A549 (cell line): Measurements from ENCODE around the gene CFAP65.

Experiments
- BHLHE40 ChIP-seq: IDR thresholded peaks from 2 replicates; pipeline ENCODE4 v1.6.1; 2012; ENCODE audit warnings: low read depth, low read length, inconsistent platforms
- CHD2 ChIP-seq: fragments of 150-350 bp; IDR thresholded peaks from 2 replicates; pipeline ENCODE4 v1.6.1; 2014; ENCODE audit warnings: low read length; ENCODE audit not compliant: partially characterized antibody
- HOXA7 ChIP-seq: fragments of 250-450 bp; sonication (Bioruptor Pico); IDR thresholded peaks from 2 replicates; pipeline ENCODE4 v1.5.0; 2020; ENCODE audit warnings: mild to moderate bottlenecking, moderate library complexity
- JUN ChIP-seq, 2 experiments: fragments of >200 bp; sonication (Bioruptor Twin); formaldehyde crosslinking; IDR thresholded peaks; 2 replicates in 1 of 2; 3 replicates in 1 of 2; pipeline ENCODE4 v1.6.1; 2016 to 2017
- POLR2A ChIP-seq: IDR thresholded peaks from 2 replicates; pipeline ENCODE4 v1.6.1; 2012; ENCODE audit warnings: mild to moderate bottlenecking, low read length
- POLR2AphosphoS2 ChIP-seq: conservative IDR thresholded peaks from 2 replicates; pipeline ENCODE4 v1.6.1; 2012; ENCODE audit warnings: low read length, improper control_type of control experiment, inconsistent platforms
- RCOR1 ChIP-seq: fragments of 150-350 bp; IDR thresholded peaks from 2 replicates; pipeline ENCODE4 v1.6.1; 2014; ENCODE audit warnings: antibody characterized with exemption, low read length, low read depth
- SMC3 ChIP-seq: fragments of >200 bp; sonication (Bioruptor Twin); formaldehyde crosslinking; IDR thresholded peaks from 3 replicates; pipeline ENCODE4 v1.6.1; 2018; ENCODE audit warnings: inconsistent platforms
- TF ChIP-seq, protein P1 (sequence below): fragments of >200 bp; sonication (Bioruptor Twin); formaldehyde crosslinking; IDR thresholded peaks from 3 replicates; pipeline ENCODE4 v1.5.1; 2016
- TF ChIP-seq, protein P2 (sequence below): IDR thresholded peaks from 2 replicates; pipeline ENCODE4 v1.6.1; 2012
- TF ChIP-seq, protein P3 (sequence below): fragments of 200-600 bp; sonication (generic); IDR thresholded peaks from 2 replicates; pipeline ENCODE4 v1.6.1; 2016; ENCODE audit warnings: antibody characterized with exemption, mild to moderate bottlenecking, moderate library complexity
- TF ChIP-seq, protein P4 (sequence below): fragments of 450-650 bp; IDR thresholded peaks from 2 replicates; pipeline ENCODE4 v1.6.1; 2014; ENCODE audit warnings: antibody characterized with exemption

DNA sequence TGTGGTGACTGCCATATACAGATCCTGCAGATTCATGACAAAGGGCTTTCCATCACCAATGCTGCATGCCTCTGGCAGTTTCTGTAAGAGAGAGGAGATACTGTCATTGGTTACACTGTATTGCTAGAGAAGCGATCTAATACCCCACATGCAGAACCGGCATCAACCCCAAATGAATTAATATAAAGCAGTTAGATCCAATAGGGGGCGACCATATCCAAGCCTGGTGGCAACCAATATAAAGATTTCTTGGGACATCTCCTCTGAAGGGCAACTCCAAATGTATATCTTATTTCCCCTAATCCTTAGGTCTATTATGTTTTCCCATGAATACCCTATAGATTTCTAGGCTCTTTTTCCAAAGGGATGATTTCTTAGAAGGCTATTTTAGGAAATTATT, 36.8 kb upstream of the CFAP65 start:
- TF ChIP-seq, protein P1, sequence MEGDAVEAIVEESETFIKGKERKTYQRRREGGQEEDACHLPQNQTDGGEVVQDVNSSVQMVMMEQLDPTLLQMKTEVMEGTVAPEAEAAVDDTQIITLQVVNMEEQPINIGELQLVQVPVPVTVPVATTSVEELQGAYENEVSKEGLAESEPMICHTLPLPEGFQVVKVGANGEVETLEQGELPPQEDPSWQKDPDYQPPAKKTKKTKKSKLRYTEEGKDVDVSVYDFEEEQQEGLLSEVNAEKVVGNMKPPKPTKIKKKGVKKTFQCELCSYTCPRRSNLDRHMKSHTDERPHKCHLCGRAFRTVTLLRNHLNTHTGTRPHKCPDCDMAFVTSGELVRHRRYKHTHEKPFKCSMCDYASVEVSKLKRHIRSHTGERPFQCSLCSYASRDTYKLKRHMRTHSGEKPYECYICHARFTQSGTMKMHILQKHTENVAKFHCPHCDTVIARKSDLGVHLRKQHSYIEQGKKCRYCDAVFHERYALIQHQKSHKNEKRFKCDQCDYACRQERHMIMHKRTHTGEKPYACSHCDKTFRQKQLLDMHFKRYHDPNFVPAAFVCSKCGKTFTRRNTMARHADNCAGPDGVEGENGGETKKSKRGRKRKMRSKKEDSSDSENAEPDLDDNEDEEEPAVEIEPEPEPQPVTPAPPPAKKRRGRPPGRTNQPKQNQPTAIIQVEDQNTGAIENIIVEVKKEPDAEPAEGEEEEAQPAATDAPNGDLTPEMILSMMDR = no peak
- TF ChIP-seq, protein P2, sequence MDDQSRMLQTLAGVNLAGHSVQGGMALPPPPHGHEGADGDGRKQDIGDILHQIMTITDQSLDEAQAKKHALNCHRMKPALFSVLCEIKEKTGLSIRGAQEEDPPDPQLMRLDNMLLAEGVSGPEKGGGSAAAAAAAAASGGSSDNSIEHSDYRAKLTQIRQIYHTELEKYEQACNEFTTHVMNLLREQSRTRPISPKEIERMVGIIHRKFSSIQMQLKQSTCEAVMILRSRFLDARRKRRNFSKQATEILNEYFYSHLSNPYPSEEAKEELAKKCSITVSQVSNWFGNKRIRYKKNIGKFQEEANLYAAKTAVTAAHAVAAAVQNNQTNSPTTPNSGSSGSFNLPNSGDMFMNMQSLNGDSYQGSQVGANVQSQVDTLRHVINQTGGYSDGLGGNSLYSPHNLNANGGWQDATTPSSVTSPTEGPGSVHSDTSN = no peak
- TF ChIP-seq SMC3 (no peak), JUN (IDR thresholded peaks at IDR 0.05) (no peak), POLR2AphosphoS2 (no peak), RCOR1 (no peak), POLR2A (no peak), CHD2 (no peak), HOXA7 (CRISPR knock-in tag) (no peak), BHLHE40 (no peak)
- TF ChIP-seq, protein P3, sequence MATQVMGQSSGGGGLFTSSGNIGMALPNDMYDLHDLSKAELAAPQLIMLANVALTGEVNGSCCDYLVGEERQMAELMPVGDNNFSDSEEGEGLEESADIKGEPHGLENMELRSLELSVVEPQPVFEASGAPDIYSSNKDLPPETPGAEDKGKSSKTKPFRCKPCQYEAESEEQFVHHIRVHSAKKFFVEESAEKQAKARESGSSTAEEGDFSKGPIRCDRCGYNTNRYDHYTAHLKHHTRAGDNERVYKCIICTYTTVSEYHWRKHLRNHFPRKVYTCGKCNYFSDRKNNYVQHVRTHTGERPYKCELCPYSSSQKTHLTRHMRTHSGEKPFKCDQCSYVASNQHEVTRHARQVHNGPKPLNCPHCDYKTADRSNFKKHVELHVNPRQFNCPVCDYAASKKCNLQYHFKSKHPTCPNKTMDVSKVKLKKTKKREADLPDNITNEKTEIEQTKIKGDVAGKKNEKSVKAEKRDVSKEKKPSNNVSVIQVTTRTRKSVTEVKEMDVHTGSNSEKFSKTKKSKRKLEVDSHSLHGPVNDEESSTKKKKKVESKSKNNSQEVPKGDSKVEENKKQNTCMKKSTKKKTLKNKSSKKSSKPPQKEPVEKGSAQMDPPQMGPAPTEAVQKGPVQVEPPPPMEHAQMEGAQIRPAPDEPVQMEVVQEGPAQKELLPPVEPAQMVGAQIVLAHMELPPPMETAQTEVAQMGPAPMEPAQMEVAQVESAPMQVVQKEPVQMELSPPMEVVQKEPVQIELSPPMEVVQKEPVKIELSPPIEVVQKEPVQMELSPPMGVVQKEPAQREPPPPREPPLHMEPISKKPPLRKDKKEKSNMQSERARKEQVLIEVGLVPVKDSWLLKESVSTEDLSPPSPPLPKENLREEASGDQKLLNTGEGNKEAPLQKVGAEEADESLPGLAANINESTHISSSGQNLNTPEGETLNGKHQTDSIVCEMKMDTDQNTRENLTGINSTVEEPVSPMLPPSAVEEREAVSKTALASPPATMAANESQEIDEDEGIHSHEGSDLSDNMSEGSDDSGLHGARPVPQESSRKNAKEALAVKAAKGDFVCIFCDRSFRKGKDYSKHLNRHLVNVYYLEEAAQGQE = no peak
- TF ChIP-seq, protein P4, sequence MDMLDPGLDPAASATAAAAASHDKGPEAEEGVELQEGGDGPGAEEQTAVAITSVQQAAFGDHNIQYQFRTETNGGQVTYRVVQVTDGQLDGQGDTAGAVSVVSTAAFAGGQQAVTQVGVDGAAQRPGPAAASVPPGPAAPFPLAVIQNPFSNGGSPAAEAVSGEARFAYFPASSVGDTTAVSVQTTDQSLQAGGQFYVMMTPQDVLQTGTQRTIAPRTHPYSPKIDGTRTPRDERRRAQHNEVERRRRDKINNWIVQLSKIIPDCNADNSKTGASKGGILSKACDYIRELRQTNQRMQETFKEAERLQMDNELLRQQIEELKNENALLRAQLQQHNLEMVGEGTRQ = no peak
